ENCODE data around the gene VHLL. TPM values are rescaled to one million over a fixed set of nuclear protein-coding genes. Genes with fewer than 3 reads are reported as not detected.

Gene VHLL
- polyA plus RNA-seq, 5 donors, result not detected

DNA sequence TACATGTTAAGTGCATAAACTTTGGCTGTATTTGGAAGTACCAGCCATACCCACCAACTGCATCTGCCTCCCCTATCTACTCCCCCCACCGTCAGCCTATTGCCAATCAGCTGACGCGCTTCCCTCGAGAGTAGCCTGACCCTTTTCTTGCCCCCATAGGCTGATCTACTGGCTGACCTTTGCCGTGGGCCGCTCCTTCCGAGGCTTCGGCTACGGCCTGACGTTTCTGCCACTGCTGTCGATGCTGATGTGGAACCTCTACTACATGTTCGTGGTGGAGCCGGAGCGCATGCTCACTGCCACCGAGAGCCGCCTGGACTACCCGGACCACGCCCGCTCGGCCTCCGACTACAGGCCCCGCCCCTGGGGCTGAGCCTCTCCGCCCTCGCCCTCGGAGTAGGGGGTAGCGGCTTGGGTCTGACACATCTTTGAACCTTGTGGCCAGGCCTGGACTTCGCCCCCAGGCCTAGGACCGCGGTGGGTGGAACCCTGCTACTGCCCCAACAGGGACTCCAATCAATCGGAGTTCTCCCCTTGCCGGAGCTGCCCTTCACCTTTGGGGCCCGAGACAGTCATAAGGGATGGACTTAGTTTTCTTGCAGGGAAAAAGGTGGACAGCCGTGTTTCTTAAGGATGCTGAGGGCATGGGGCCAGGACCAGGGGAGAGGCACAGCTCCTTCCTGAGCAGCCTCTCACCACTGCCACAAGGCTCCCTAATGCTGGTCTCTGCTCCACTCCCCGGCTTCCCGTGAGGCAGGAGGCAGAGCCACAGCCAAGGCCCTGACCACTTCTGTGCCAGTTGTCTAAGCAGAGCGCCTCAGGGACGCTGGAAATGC lies 7.7 kb downstream of the VHLL start:
- DNase-seq, result peak; percentile 63 to 71

DNA sequence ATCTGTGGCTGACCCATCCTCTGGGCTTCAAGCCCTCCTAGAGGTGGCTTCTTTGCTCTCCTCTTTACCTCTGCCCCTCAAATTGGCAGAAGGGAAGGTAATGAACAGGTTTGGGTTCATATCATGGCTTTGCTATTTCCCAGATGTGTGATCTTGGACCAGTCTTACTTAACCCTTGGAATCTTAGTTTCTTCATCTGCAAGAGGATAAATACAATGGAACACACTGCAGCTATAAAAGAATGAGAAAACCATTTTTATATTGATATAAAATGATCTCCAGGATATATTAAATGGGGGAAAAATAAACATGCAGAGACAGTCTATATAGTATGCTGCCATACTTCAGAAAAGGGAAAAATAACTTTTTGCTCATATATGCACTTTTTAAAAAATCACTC lies 9.2 kb downstream of the VHLL start:
- no peak for DNase-seq

DNA sequence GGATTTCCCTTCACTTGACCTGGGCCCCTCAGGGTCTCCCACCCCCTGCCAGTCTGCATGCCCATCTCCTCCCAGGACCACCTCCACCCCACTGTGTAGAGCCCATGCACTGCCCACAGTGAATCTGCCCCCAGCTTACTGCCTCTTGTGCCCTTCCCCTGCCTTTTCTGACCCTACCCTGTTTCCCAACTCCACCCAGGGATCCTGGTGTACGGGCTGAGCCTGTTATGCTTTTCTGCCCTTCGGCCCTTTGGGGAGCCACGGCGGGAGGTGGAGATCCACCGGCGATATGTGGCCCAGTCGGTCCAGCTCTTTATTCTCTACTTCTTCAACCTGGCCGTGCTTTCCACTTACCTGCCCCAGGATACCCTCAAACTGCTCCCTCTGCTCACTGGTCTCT lies 13.0 kb downstream of the VHLL start:
- DNase-seq, result no peak

DNA sequence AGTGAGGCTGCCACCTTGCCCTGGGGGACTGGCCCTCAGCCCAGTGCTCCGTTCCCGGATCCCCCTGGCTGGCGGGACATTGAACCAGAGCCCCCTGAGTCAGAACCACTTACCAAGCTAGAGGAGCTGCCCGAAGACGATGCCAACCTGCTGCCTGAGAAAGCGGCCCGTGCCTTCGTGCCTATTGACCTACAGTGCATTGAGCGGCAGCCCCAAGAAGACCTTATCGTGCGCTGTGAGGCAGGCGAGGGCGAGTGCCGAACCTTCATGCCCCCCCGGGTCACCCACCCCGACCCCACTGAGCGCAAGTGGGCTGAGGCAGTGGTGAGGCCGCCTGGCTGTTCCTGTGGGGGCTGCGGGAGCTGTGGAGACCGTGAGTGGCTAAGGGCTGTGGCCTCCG lies 13.7 kb downstream of the VHLL start:
- DNase-seq, result no peak

DNA sequence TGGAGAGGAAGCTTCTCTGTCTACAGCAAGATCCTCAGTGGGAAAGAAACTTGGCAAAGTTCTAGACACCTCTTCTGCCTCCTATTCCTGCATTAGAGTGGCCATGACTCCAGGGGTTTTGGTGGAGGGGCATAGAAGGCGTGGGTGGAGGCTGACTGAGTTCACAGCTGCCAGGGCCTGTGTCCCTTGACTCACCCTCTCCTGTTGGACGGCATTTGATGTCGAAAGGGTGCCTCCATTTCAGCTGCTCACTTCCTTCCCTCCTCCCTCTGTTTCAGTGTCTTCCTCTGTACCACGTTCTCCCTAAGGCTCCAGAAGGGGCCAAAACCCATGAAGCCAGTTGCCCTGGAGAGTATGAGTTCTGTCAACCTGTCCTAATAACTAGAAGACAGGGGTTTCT lies 14.3 kb downstream of the VHLL start:
- DNase-seq, result no peak

DNA sequence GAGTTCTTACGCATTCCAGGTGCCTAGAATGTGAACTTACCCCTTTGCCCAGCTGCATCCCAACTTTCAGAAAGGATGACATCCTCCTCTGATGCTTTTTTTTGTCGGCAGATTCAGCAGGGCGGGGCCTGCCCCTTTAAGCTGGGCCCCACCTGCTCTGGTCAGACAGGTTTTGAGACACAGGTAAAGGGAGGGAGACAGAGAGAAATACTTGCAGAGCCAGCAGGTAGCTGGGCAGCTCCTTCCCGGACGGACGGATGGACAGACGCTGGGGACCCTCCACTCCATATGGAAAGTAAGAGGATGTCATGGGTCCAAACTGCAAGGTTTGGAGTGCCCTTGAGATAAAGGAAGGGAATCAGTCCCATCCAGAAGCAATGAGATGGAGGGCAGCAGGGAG lies 15.0 kb downstream of the VHLL start, which contains the start of gene TMEM79:
Gene TMEM79, plus strand, starts transcription at position 214 of the 400 bp plus-strand sequence. CDS start 902 bp downstream, outside the sequence.
- no peak for DNase-seq

DNA sequence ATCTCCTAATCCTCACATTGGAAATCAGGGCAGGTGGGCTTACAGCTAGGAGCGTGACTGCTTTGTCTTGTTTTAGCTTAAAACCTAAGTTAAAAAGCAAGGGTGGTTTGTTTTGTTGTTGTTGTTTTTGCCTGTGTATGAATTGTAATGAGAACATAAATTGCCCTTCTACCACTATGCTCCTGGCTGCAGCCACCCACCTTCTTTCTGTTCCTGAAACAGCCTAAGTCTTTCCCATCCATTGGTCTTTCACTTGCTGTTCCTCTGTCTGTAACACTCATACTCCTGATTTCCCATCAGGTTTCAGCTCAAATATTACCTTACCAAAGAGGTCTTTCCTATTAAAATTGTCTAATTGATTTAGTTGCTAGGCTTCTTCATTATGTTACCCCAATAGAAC lies 15.6 kb downstream of the VHLL start:
- no peak for DNase-seq

DNA sequence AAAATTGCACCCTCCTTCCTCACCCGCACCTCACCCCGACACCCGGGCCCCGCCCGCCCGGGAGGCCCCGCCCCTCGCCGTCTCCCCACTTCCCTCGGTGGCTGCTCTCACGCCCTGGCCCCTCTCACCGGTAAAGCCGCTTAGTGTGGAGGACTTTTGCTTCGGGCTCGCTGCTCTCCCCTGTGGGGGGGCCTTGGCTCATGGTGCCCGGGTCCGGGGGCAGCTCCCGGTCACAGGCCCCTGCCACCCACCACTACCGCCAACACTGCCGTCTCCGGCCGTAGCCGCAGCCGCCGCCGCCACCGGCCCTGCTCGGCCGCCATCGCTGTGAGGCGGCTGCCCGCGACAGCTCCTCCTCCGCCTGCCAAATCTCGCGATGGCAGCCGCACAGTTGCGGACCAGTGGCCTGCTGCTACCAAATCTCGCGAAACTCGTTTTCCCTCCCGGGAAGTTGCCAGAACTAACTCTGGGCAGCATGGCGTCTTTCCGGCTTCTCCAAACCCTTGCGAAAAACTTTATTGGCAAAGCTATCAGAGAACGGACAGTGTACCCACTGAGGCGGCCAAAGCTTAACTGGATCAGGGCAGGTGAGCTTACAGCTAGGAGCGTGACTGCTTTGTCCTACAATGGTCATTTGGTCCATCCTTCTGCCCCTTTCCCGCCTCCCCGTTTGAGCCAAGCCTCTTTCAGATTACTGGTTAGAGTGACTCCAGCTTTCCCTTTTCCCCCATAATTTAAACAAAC lies 16.5 kb downstream of the VHLL start, which contains the start of gene SMG5:
Gene SMG5, minus strand, starts transcription at position 347 of the 744 bp plus-strand sequence. Its CDS starts 145 bp downstream, at position 202.
- peak; percentile 97 to 98 for DNase-seq

DNA sequence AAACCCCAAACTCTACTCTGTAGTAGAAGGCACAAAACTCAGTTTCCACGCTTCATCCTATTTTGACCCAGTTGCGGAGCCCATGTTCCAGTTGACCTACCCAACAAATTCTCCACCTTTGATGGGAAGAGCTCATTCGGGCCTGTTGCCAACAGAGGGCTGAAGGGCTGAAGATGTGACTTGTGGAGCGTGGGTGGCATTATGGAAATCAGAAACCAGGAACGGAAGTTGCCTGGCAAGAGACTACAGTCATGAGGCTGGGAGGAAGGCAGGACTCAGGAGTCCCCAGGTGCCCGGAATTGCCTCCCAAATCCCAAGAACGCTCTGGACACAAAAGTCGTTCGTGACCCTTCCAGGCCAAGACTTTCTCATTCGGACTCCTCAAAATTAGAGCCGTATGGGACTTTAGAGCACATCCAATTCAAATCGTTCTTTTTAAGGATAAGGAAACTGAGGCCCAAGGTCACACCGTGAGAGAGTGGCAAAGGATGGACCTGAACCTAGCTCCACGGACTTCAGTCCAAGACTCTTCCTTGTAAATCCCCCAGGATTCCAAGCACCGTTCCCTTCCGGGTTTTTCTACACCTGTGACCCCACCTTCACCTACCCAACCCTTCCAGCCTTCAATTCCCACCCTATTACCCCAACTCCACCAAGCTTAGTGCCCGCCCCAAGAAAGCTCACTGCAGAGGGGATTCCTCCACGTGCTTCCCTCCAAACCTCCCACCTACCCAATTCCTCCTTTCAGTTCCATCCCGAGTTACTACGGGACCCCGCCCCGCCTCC lies 17.2 kb downstream of the VHLL start:
- no peak for DNase-seq

DNA sequence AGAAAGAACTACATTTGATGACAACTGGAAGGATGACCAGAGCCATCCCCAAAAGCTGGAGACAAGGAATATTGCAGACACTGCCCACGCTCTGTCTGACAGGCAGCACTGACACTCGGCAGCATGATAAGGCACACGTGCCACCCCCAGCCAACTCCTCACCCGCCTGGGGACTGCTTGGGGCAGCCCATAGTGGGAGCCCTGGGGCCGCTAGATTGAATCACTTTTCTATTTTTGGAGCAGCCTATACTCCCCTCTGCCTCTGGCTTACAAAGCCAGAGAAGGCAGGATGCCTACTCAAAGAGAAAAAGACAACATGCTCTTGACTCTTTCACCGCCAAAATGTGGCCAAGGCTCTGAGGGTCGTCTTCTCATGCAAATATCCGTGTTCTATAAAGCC lies 17.8 kb downstream of the VHLL start:
- DNase-seq, result no peak

DNA sequence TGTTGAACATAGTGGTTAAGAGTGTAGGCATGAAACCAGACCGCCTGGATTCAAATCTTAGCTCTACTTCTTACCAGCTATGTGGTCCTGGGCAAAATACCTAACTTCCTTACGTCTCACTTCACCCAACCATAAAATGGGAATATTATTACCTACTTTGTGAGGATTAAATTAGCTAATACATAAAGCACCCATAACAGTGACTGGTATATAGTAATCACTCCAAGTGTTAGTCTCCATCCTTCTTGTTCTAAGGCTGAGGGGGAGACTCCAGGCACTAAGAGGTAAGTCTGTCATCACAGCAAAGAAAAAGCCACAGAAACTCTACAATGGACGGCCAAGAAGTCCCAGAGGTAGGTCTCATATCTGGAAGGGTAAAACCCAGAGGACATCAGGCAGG lies 19.3 kb downstream of the VHLL start:
- DNase-seq, result no peak

DNA sequence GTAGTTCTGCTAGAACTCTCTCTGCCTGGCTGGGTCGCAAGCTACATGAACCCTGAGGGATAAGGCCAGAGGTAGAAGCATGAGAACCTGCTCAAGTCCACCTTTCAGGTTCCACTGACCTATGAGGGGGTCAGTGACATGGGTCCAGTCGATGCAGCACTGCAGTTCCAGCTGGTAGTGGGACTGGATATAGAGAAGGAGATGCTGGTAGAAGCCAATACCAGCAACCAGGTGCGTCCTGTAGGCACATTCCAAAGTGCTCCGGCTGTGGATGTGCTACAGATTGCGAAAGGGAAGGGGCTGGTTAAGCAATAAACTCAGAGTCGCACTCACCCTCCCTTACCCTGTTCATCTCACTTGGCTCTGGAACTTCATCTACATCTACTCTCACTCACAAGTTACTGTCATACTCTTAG lies 22.1 kb downstream of the VHLL start:
- no peak for DNase-seq

DNA sequence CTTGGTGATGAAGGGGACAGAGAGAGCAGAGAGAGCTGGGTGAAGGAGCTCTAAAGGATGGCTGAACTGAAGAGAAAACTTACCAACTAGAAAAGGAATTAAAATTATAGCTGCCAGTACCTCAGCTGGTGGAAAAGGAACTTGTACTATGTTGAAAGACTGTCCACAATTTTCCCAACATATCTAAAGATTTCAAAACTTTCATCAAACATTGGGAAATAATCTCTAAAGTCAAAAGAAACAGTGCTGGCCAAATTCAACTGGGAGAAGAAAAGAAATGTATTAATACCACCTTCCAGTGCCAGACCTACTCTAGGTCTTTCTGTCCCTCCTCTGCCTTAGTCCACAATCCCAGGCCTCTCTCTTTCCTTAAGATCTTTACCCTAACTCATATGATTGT lies 22.6 kb downstream of the VHLL start:
- DNase-seq, result no peak

DNA sequence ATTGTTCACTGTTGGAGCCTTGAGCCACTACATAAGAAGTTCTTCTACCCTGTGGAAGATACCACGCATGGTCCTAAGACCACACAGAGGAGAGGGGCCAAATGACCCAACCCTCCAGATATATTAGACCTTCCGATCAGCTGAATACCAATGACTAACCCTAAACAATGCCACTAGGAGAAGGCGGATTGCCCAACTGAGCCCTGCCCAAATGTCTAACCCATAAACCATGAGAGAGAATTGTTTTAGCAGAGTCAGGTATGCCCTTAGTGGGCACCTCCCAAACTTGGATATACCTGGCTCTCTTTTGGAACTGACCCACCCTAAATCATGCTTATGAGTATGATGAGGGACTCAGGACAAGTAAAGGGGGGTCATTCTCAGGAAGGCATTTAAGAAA lies 28.8 kb downstream of the VHLL start:
- DNase-seq, result no peak

DNA sequence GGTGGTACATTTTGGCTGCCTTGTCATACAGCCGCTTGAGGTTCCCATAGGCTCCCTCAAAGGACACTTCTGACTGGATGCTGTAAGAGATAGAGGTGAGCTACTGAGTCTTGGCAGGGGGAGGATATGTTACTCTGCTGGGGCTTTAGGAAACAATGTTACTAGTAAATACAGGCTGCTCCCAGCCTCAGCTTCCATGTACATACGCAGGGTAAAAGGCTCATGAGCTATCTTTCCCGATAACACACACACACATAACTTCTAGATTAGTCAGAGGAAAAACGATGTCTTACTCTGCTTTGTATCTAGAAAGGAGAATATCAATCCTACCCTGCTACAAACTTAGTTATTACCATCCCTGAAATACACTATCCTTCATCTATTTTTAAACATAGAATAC lies 30.8 kb downstream of the VHLL start:
- DNase-seq, result no peak

DNA sequence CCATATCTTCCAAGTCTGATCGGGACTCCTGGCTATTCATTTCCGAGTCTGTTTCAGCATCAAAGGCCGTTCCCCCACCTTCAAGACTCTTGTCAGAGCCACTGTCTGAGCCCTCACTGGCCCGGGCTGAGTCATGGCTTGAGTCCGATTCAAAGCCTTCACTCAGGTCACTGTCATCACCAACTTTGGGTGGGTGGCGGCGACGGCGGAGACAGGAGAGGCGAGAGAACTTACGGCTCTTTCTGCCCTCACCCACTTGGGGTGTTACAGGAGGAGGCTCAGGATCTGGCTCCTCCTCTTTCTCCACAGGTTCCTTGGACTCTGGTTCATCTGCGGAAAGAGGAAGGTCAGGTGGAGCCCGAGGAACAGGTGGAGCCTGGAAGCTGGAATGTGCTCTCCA lies 33.1 kb downstream of the VHLL start:
- DNase-seq, result no peak

DNA sequence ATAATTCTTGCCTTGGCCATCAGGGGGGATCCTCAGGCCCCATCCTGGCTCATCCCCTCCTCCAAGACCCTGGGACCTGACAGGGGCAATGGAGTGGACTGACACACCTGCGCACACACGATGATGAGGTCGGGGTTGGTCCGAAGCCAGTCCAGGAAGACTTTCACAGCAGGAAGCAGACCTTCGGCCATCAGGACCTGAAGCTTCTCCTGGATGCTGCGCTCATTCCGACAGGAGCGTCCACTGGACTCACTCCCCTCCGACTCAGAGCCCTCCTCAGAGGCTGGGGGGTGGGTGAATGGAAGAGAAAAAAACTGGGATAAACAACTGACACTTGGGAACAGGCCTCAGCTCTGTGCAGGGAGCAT lies 35.8 kb downstream of the VHLL start:
- DNase-seq, result no peak

DNA sequence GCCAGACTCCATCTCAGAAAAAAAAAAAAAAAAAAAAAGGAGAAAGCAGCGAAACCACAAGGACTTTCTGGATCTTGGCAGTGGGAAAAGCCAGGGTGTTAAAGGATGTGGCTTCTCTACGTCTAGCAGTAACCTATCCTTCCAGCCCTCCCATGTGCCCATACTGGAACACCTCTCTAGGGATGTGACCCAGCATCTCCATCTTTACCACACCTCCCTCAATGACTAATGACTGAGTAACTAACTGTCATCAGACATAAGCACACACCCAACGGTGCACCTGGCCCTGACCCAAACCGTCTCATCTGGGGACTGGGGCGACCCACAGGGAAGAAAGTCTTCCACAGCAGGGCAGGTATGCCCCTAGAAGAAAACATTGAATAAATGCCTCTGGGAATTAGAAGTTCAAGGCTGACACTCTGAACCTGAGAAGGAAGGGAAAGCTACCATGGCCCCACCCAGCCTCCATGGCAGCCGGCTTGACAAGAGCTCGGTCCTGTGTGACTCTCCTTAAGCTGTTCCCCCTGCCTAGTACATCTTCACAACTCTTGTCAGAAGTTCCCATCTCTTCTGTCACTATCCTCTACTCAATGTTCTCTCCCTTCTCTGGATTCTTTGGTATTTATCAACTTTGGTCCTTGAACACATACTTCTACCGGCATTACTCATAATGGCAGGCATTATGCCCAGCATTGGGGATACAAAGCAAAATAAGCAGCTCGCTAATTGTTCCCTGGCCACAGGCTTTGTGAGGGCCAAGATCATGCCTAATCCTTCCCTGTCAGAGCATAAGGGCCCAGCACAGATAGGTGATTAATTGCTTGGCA lies 36.4 kb downstream of the VHLL start:
- DNase-seq, result no peak

DNA sequence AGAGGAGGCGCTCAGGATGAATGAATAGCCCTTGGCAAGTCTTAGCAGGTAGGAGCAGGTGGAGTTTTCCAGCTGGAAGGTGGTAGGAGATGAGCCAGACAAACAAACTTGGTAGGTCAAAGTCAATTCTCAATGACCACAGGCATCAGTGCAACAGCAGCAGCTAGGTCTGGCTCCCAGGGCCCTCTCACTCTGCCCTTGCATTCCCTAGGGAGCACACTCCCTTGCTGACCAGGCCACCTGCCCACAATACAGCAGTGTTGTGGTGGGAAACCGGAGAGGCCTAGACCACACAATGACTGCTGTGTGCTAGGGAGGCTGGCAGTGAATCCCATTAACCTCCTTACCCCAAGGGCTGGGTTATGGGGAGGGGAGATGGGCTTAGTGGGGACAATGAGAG lies 38.2 kb downstream of the VHLL start:
- no peak for DNase-seq

DNA sequence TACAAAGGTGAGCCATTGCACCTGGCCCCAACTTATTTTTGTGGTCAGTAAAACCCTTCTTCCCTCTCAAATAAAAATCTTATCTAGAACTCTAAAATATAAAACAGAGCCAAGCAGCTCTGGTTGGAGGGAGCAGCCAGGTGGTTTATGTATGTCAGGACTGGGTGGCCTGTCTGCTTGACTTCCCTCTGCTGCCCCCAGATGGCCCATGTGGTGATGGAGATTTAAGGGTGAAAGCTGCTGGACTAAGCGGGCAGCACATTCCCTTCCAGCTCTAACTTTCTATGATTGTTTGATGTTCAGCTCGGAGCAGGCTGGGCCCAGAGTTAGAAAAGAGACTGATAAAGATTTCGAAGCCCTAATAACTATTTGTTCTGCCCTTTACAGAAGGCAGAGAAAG lies 39.3 kb downstream of the VHLL start:
- no peak for DNase-seq

DNA sequence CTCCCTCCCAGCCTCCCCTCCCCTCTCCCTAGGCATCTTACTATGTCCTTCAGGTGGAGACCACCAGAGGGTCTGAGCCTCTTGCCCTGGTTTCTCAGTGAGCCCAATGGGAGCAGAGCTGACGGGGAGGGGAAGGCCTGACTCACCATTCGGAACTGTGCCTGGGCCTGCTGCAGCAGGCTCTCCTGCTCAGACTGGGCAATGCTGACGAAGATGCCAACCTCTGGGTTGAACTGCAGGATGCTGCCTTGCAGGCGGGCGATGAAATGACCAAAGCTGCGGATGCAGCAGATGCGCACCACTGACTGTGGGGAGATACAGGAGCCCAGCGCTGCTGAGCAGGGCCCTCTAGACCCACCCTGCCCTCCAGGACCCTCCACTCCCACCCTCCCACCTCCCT lies 40.2 kb downstream of the VHLL start:
- no peak for DNase-seq

All from right lung (tissue), 5 donors.